Naive thymus-derived CD4-positive, alpha-beta T cell (primary cell): ENCODE results near the gene POMGNT1. TPM values are rescaled to one million over a fixed set of nuclear protein-coding genes. Genes with fewer than 3 reads are reported as not detected.
A peak's percentile ranks its signal among the peaks of the same experiment; 100 is the strongest.

Source experiments
- ATAC-seq: fragments of 150-1000 bp; cut with Tn5 transposase; 2 replicates; pipeline ENCODE4 v1.10.0; 2021; ENCODE audit warnings: mild to moderate bottlenecking, moderate library complexity
- CTCF ChIA-PET: fragments of 350-600 bp; sonication (Branson Sonifier 250); formaldehyde crosslinking; loops from one replicate; lab custom pipeline; 2021; ENCODE audit warnings: antibody characterized with exemption; lab: Charles Lee
- POLR2A ChIA-PET: fragments of 350-600 bp; sonication (Branson Sonifier 250); formaldehyde crosslinking; loops from one replicate; lab custom pipeline; 2021; ENCODE audit warnings: antibody characterized with exemption, inconsistent platforms; lab: Charles Lee
- DNase-seq, 9 donors: peaks; one replicate each; pipeline versions ENCODE4 v3.0.0 to v3.0.0-alpha.2; 2020 to 2022; ENCODE audit warnings: mixed read lengths in 1 of 9
- H3K27ac ChIP-seq: one replicate; pipeline ENCODE4 v1.7.0; 2013; ENCODE audit warnings: mild to moderate bottlenecking, low read depth, low read length, moderate library complexity
- H3K27me3 ChIP-seq, 2 donors: one replicate each; pipeline ENCODE4 v1.7.0; 2013; ENCODE audit warnings: low read length in 2 of 2, mild to moderate bottlenecking in 2 of 2, moderate library complexity in 2 of 2; ENCODE audit not compliant: control insufficient read depth in 2 of 2, insufficient read depth in 2 of 2
- H3K36me3 ChIP-seq, 3 experiments: 1 replicate in 2 of 3; 2 replicates in 1 of 3; pipeline ENCODE4 v1.7.0; 2013; ENCODE audit warnings: low read length in 3 of 3, mild to moderate bottlenecking in 3 of 3, moderate library complexity in 1 of 3; ENCODE audit not compliant: insufficient read depth in 3 of 3, control insufficient read depth in 2 of 3
- H3K4me1 ChIP-seq, 2 donors: one replicate each; pipeline ENCODE4 v1.7.0; 2013; ENCODE audit warnings: low read length in 2 of 2, mild to moderate bottlenecking in 2 of 2, moderate library complexity in 1 of 2; ENCODE audit not compliant: control insufficient read depth in 2 of 2, insufficient read depth in 2 of 2
- H3K4me3 ChIP-seq: 2 replicates; pipeline ENCODE4 v1.7.0; 2013; ENCODE audit warnings: mild to moderate bottlenecking, low read length
- H3K9me3 ChIP-seq, 3 experiments: 1 replicate in 2 of 3; 2 replicates in 1 of 3; pipeline ENCODE4 v1.7.0; 2013; ENCODE audit warnings: low read length in 3 of 3; ENCODE audit not compliant: control insufficient read depth in 2 of 3
- H3K27ac Mint-ChIP-seq, 9 donors: one replicate each; pipeline ENCODE4 v1.8.0; 2020 to 2022; ENCODE audit warnings: mixed read lengths in 9 of 9, mild to moderate bottlenecking in 8 of 9, moderate library complexity in 5 of 9, inconsistent platforms in 2 of 9
- H3K27me3 Mint-ChIP-seq, 5 donors: one replicate each; pipeline ENCODE4 v1.8.0; 2021 to 2022; ENCODE audit warnings: mixed read lengths in 5 of 5, mild to moderate bottlenecking in 1 of 5
- H3K36me3 Mint-ChIP-seq, 5 donors: one replicate each; pipeline ENCODE4 v1.8.0; 2020 to 2022; ENCODE audit warnings: mixed read lengths in 5 of 5, mild to moderate bottlenecking in 3 of 5, inconsistent platforms in 1 of 5
- H3K4me1 Mint-ChIP-seq, 7 donors: one replicate each; pipeline ENCODE4 v1.8.0; 2020 to 2022; ENCODE audit warnings: mixed read lengths in 7 of 7, mild to moderate bottlenecking in 3 of 7, inconsistent platforms in 1 of 7
- H3K4me3 Mint-ChIP-seq, 10 donors: one replicate each; pipeline ENCODE4 v1.8.0; 2020 to 2022; ENCODE audit warnings: mild to moderate bottlenecking in 10 of 10, mixed read lengths in 10 of 10, moderate library complexity in 6 of 10, inconsistent platforms in 2 of 10
- H3K9me3 Mint-ChIP-seq, 11 donors: one replicate each; pipeline ENCODE4 v1.8.0; 2020 to 2022; ENCODE audit warnings: mixed read lengths in 11 of 11, mild to moderate bottlenecking in 4 of 11, inconsistent platforms in 1 of 11, moderate library complexity in 1 of 11
- intact Hi-C, 2 donors: fragments of 100-400 bp; cut with micrococcal nuclease; formaldehyde crosslinking; loops; one replicate each; pipeline ENCODE4 v1.15.1; 2023
- polyA plus RNA-seq, 2 donors: library from polyadenylated mRNA; unstranded; fragments of 300-500 nt; fragmentation: Illumina TruSeq; gene quantifications; one replicate each; pipeline ENCODE4 v1.2.3, GENCODE V29; 2021
- total RNA-seq, 6 experiments: library from RNA in 5 of 6; stranded (reverse) in 5 of 6; gene quantifications; 1 replicate in 5 of 6; 2 replicates in 1 of 6; pipeline ENCODE4 v1.2.3 and lab custom pipeline; 2021 to 2026

The POMGNT1 gene
- total and polyA plus RNA-seq, 7 experiments from 2014 or later, result 34.6 to 58.6 (median 36.3) TPM

GRCh38 chr1:46219551-46220520, 21.6 kb upstream of the POMGNT1 start:
- intact Hi-C loops, result no loop called here
- Histone ChIP-seq H3K27me3 (no peaks in the 10 kb centered on the region), H3K4me3 (no peak overlapping the region), H3K27ac (no peak overlapping the region), H3K4me1 (no peaks in the 10 kb centered on the region), H3K36me3 (no peaks in the 10 kb centered on the region), H3K9me3 (no peaks in the 10 kb centered on the region)
- Mint-ChIP-seq H3K4me3 (no peak overlapping the region), H3K27ac (no peak overlapping the region), H3K36me3 (no peaks in the 10 kb centered on the region), H3K27me3 (peaks cover 0 to 5% (median 0%) of the 10 kb centered on the region in 5 donors), H3K4me1 (peaks cover 0 to 4% (median 0%) of the 10 kb centered on the region in 7 donors), H3K9me3 (peaks cover 0 to 2% (median 0%) of the 10 kb centered on the region in 11 donors)
- ATAC-seq (no peak), DNase-seq (no peak)
- POLR2A ChIA-PET, result no interaction called here
- CTCF ChIA-PET, result no interaction called here

GRCh38 chr1:46218443-46218842, 20.2 kb upstream of the POMGNT1 start:
- no peaks in the 10 kb centered on the region for H3K4me1 ChIP-seq
- Mint-ChIP-seq H3K9me3 (peaks cover 0 to 2% (median 0%) of the 10 kb centered on the region in 11 donors), H3K27me3 (peaks cover 0 to 5% (median 0%) of the 10 kb centered on the region in 5 donors), H3K4me1 (peaks cover 0 to 1% (median 0%) of the 10 kb centered on the region in 7 donors), H3K27ac (no peak overlapping the region), H3K36me3 (no peaks in the 10 kb centered on the region), H3K4me3 (no peak overlapping the region)
- ATAC-seq, result no peak
- intact Hi-C loops, result no loop called here
- H3K9me3 ChIP-seq, result no peaks in the 10 kb centered on the region
- no peak overlapping the region for H3K27ac ChIP-seq
- no peaks in the 10 kb centered on the region for H3K36me3 ChIP-seq
- ChIA-PET POLR2A (no interaction called here), CTCF (no interaction called here)
- no peaks in the 10 kb centered on the region for H3K27me3 ChIP-seq
- DNase-seq, result no peak
- no peak overlapping the region for H3K4me3 ChIP-seq

DNA sequence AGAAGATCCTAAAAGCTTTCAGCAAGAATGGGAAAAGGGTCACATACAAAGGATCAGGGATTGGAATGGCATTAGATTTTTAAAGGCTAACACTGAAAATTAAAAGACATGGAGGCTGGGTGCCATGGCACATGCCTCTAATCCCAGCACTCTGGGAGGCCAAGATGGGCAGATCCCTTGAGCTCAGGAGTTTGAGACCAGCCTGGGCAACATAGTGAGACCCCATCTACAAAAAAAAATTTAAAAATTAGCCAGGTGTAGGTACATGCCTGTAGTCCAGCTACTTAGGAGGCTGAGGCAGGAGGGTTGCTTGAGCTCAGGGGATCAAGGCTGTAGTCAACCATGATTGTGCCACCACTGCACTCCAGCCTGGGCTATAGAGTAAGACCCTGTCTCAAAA, 17.3 kb upstream of the POMGNT1 start:
- Histone ChIP-seq H3K9me3 (no peaks in the 10 kb centered on the region), H3K27me3 (no peaks in the 10 kb centered on the region), H3K27ac (no peak overlapping the region), H3K4me3 (no peak overlapping the region), H3K4me1 (no peaks in the 10 kb centered on the region), H3K36me3 (no peaks in the 10 kb centered on the region)
- CTCF ChIA-PET, result no interaction called here
- H3K27ac Mint-ChIP-seq, result no peak overlapping the region
- intact Hi-C loops, result no loop called here
- H3K9me3 Mint-ChIP-seq, result no peaks in the 10 kb centered on the region
- no peak for ATAC-seq
- POLR2A ChIA-PET, result no interaction called here
- H3K4me1 Mint-ChIP-seq, result no peaks in the 10 kb centered on the region
- H3K27me3 Mint-ChIP-seq, result peaks cover 0 to 5% (median 0%) of the 10 kb centered on the region in 5 donors
- no peak overlapping the region for H3K4me3 Mint-ChIP-seq
- no peaks in the 10 kb centered on the region for H3K36me3 Mint-ChIP-seq
- no peak for DNase-seq

DNA sequence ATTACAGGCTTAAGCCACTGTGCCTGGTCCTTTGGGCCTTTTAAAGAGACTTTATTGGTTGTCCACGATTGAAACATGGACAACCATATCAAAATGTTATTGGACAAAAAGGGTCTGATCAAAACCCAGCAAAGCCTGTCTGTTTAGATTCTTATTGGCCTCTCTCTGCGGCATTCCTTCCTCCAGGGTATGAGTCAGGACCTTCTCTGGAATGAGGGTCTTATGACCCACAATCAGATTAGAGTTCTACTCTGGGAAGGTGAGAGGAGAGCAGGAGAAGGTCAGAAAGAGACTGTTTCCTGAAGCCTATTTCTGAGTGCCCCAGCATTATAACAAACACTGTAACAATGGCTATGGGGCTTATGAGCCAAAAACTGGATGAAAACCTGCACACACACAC, 12.8 kb upstream of the POMGNT1 start:
- Histone ChIP-seq H3K27ac (no peak overlapping the region), H3K9me3 (no peaks in the 10 kb centered on the region), H3K4me1 (no peaks in the 10 kb centered on the region), H3K4me3 (no peak overlapping the region), H3K36me3 (no peaks in the 10 kb centered on the region), H3K27me3 (no peaks in the 10 kb centered on the region)
- Mint-ChIP-seq H3K27ac (no peak overlapping the region), H3K27me3 (peaks cover 0 to 2% (median 0%) of the 10 kb centered on the region in 5 donors), H3K4me3 (no peak overlapping the region), H3K9me3 (no peaks in the 10 kb centered on the region), H3K36me3 (no peaks in the 10 kb centered on the region), H3K4me1 (peaks cover 0 to 4% (median 0%) of the 10 kb centered on the region in 7 donors)
- ATAC-seq, result no peak
- CTCF ChIA-PET, result interaction anchor here (0.6 to 0.8 kb wide), 2 partner anchors 12 to 234 kb away, joined by 3 to 4 read pairs; no protein-coding TSS in a partner anchor
- DNase-seq, result no peak
- intact Hi-C loops, result no loop called here
- POLR2A ChIA-PET, result no interaction called here

GRCh38 chr1:46210561-46210960, 12.3 kb upstream of the POMGNT1 start:
- no peaks in the 10 kb centered on the region for H3K36me3 Mint-ChIP-seq
- DNase-seq (no peak), ATAC-seq (no peak)
- peaks cover 0 to 2% (median 0%) of the 10 kb centered on the region in 5 donors for H3K27me3 Mint-ChIP-seq
- Histone ChIP-seq H3K36me3 (no peaks in the 10 kb centered on the region), H3K4me3 (no peak overlapping the region), H3K27ac (no peak overlapping the region), H3K4me1 (no peaks in the 10 kb centered on the region), H3K9me3 (no peaks in the 10 kb centered on the region), H3K27me3 (no peaks in the 10 kb centered on the region)
- peaks cover 0 to 4% (median 0%) of the 10 kb centered on the region in 7 donors for H3K4me1 Mint-ChIP-seq
- H3K4me3 Mint-ChIP-seq, result no peak overlapping the region
- no peaks in the 10 kb centered on the region for H3K9me3 Mint-ChIP-seq
- ChIA-PET CTCF (interaction anchor here (0.6 to 0.8 kb wide), 2 partner anchors 13 to 234 kb away, joined by 3 to 4 read pairs; no protein-coding TSS in a partner anchor), POLR2A (no interaction called here)
- no peak overlapping the region for H3K27ac Mint-ChIP-seq
- intact Hi-C loops, result no loop called here

DNA sequence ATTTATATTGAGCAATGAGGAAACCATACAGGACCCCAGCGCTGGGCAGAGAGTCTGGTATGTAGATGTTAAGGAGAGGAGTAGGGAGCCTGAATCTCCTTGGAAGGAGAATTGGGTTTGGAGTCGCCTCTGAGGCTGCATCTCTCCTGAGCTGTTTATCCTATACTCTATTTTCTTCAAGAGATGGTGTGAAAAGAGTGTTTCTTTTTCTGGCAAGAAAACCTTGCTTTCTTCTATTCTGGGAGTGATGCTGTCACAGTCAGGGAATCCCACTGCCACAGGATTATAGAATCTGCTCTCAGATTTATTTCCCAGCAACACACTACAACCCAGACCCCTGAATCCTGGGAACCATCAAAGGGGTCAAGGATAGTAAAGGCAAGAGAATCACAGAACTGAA, 8.2 kb upstream of the POMGNT1 start:
- ChIA-PET CTCF (interaction anchor here (0.8 kb wide), 1 partner anchor 18 kb away, joined by 3 read pairs; no protein-coding TSS in a partner anchor), POLR2A (no interaction called here)
- Histone ChIP-seq H3K9me3 (no peaks in the 10 kb centered on the region), H3K36me3 (no peaks in the 10 kb centered on the region), H3K27me3 (no peaks in the 10 kb centered on the region), H3K4me1 (peaks cover 0 to 3% of the 10 kb centered on the region in 2 donors), H3K4me3 (no peak overlapping the region), H3K27ac (no peak overlapping the region)
- Mint-ChIP-seq H3K27ac (peak overlapping the region in 1 of 9 donors; percentile 30), H3K4me1 (peaks cover 16 to 25% (median 17%) of the 10 kb centered on the region in 7 donors), H3K9me3 (no peaks in the 10 kb centered on the region), H3K27me3 (peaks cover 0 to 6% (median 0%) of the 10 kb centered on the region in 5 donors), H3K4me3 (no peak overlapping the region), H3K36me3 (peaks cover 0 to 1% (median 0%) of the 10 kb centered on the region in 5 donors)
- DNase-seq (no peak), ATAC-seq (no peak)
- intact Hi-C loops, result no loop called here
